ENCODE data around the gene SRPRA. TPM values are rescaled to one million over a fixed set of nuclear protein-coding genes. Genes with fewer than 3 reads are reported as not detected.
A peak's percentile ranks its signal among the peaks of the same experiment; 100 is the strongest.

Gene SRPRA
- total RNA-seq, 1 experiment from 2014 or later: 64.3 TPM

DNA sequence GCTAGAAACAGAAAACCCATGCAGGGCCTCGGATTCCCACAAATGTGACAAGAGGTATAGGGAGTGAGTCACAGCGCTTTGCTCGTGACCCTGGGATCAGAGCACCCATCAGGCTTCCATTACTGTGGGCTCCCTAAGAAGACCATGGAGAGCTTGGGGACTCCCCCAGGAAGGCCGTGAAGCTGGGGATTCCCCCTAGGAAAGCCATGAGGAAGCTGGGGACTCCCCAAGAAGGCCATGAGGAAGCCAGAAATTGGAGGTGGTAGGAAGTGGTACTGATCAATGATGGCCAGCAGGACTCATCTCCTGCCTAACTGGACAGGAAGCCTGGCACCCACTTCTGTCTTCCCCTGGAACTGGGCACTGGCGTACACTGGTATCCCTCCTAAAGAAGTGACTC, 25.0 kb upstream of the SRPRA start:
- H3K23ac ChIP-seq (ENCODE audit: insufficient read length, low read depth, low read length): no peak overlapping the region
- DNase-seq: no peak
- H2BK20ac ChIP-seq (ENCODE audit: low read depth, low read length, poor library complexity, severe bottlenecking): no peak overlapping the region
- H3K27me3 ChIP-seq (ENCODE audit: insufficient read depth, low read length): no peaks in the 10 kb centered on the region
- H2AFZ ChIP-seq (ENCODE audit: low read length): no peak overlapping the region
- TF ChIP-seq, protein P1, sequence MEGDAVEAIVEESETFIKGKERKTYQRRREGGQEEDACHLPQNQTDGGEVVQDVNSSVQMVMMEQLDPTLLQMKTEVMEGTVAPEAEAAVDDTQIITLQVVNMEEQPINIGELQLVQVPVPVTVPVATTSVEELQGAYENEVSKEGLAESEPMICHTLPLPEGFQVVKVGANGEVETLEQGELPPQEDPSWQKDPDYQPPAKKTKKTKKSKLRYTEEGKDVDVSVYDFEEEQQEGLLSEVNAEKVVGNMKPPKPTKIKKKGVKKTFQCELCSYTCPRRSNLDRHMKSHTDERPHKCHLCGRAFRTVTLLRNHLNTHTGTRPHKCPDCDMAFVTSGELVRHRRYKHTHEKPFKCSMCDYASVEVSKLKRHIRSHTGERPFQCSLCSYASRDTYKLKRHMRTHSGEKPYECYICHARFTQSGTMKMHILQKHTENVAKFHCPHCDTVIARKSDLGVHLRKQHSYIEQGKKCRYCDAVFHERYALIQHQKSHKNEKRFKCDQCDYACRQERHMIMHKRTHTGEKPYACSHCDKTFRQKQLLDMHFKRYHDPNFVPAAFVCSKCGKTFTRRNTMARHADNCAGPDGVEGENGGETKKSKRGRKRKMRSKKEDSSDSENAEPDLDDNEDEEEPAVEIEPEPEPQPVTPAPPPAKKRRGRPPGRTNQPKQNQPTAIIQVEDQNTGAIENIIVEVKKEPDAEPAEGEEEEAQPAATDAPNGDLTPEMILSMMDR (conservative IDR thresholded peaks at IDR 0.05): no peak
- no peaks in the 10 kb centered on the region for H3K4me1 ChIP-seq (ENCODE audit: insufficient read depth, low read length)
- Mint-ChIP-seq H3K4me1 (no peaks in the 10 kb centered on the region), H3K9me3 (no peaks in the 10 kb centered on the region), H3K36me3 (ENCODE audit: insufficient read depth in 1 of 3, low read depth in 3 of 3) (peaks cover 9 to 39% (median 9%) of the 10 kb centered on the region in 3 experiments; a peak in 5 of 7 replicates), H3K4me3 (no peak overlapping the region), H3K27me3 (ENCODE audit: low read depth) (no peaks in the 10 kb centered on the region), H3K27ac (peak overlapping the region in 2 of 3 experiments; percentile 74 to 75; a peak in 2 of 7 replicates)
- no peak overlapping the region for H2BK15ac ChIP-seq (ENCODE audit: low read depth, low read length)
- no peak overlapping the region for H4K91ac ChIP-seq (ENCODE audit: insufficient read length, low read depth, low read length)
- H3K9ac ChIP-seq (ENCODE audit: extremely low read depth, insufficient read length, low read length): no peak overlapping the region
- no peak overlapping the region for H3K14ac ChIP-seq (ENCODE audit: insufficient read depth, low read length)
- no peaks in the 10 kb centered on the region for H3K23me2 ChIP-seq (ENCODE audit: insufficient read length, low read depth, low read length, poor library complexity, severe bottlenecking)
- H2BK12ac ChIP-seq (ENCODE audit: insufficient read length, low read depth, low read length): no peak overlapping the region
- H2AK5ac ChIP-seq (ENCODE audit: insufficient read length, low read length): no peak overlapping the region
- no peak overlapping the region for H3K56ac ChIP-seq (ENCODE audit: insufficient read length, low read depth, low read length)
- no peak overlapping the region for H3K4me2 ChIP-seq (ENCODE audit: insufficient read depth, insufficient read length, low read length)
- no peak overlapping the region for H3K27ac ChIP-seq (ENCODE audit: insufficient read length, low read depth, low read length)
- H3K4ac ChIP-seq (ENCODE audit: low read depth, low read length): no peak overlapping the region
- H3K9me3 ChIP-seq (ENCODE audit: control insufficient read depth, low read depth, low read length): no peaks in the 10 kb centered on the region
- H3K79me1 ChIP-seq (ENCODE audit: insufficient read depth, low read depth, low read length, poor library complexity, severe bottlenecking): no peaks in the 10 kb centered on the region
- H4K5ac ChIP-seq (ENCODE audit: insufficient read length, low read depth, low read length): no peak overlapping the region
- no peak overlapping the region for H3T11ph ChIP-seq (ENCODE audit: low read length)
- H3K79me2 ChIP-seq (ENCODE audit: insufficient read depth, low read length): no peaks in the 10 kb centered on the region
- H2BK5ac ChIP-seq (ENCODE audit: insufficient read length, low read length): no peak overlapping the region
- no peak overlapping the region for H4K8ac ChIP-seq (replicated peaks; ENCODE audit: insufficient read length, low read depth, low read length)
- no peaks in the 10 kb centered on the region for H4K20me1 ChIP-seq (ENCODE audit: control insufficient read depth, insufficient read depth, insufficient read length)
- no peak overlapping the region for H3K18ac ChIP-seq (ENCODE audit: insufficient read length, low read depth, low read length)
- no CpG with 5 or more reads among the region's 5 CpGs for WGBS (ENCODE audit: extremely low coverage, insufficient read length, low lambda C conversion rate)
- no peak overlapping the region for H2BK120ac ChIP-seq (ENCODE audit: low read depth, low read length, poor library complexity, severe bottlenecking)
